Gastrocnemius medialis (tissue), 4 donors: Measurements from ENCODE around the gene METTL8.

Experiments used
- CTCF ChIP-seq, 5 experiments: fragments of 450-650 bp in 3 of 5; fragments of 200-600 bp in 2 of 5; sonication (generic) in 2 of 5; IDR thresholded peaks in 4 of 5; conservative IDR thresholded peaks in 1 of 5; 1 replicate in 4 of 5; 2 replicates in 1 of 5; pipeline ENCODE4 v1.5.1; 2016 to 2019; ENCODE audit warnings: antibody characterized with exemption in 5 of 5, mild to moderate bottlenecking in 3 of 5, moderate library complexity in 3 of 5
- POLR2A ChIP-seq, 2 donors: fragments of 450-650 bp; IDR thresholded peaks; one replicate each; pipeline ENCODE4 v1.6.1; 2017; ENCODE audit warnings: antibody characterized with exemption in 2 of 2, mild to moderate bottlenecking in 2 of 2, moderate library complexity in 2 of 2

DNA sequence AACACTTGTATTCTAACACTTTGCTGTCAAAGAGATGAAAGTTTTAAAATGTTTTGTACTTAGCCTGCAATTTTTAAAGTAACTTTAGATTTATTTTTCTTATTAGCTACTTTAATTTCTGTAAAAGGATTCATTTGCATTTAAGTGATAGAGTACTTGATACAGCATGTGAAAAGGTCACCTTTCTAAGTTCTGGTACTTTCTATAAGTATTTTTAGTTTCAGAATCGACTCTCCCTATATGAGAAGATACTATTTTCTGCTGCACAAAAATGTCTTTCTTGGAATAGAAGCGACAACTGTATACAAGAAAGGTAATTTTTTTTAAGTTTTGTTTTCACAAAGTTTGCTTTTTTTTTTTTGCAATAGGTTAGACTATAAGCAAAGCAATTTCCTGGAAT, 72.9 kb downstream of the METTL8 start:
- TF ChIP-seq CTCF (IDR thresholded peaks at IDR 0.05 in 4 of 5, conservative IDR thresholded peaks at IDR 0.05 in 1 of 5) = no peak
- TF ChIP-seq POLR2A (IDR thresholded peaks at IDR 0.05) = no peak
